Stimulated activated CD4-positive, alpha-beta T cell treated with anti-CD3 and anti-CD28 coated beads, Interleukin-12 subunit alpha, Interleukin-12 subunit beta, amount 100 ng/mL, for 24 hours (primary cell): ENCODE data around the gene SCNM1.
A peak's percentile ranks its signal among the peaks of the same experiment; 100 is the strongest.

Source experiments
- DNase-seq, 2 experiments: peaks; one replicate each; pipeline ENCODE4 v3.0.0-alpha.2; 2020; ENCODE audit warnings: low read depth in 2 of 2

SCNM1 gene

GRCh38 chr1:151165738-151166504, at the start of gene SCNM1, which contains the start of gene LYSMD1:
Gene SCNM1, plus strand, starts transcription at chr1:151166144. Its CDS starts 9 bp downstream, at chr1:151166153.
Gene LYSMD1, minus strand, starts transcription at chr1:151165902. Its CDS starts 644 bp downstream, at chr1:151165258.
- DNase-seq, result peak; percentile 91 to 95

- no peak for DNase-seq
Observed at GRCh38 chr1:151124763-151125403, 41.1 kb upstream of the SCNM1 start.

GRCh38 chr1:151128800-151129199, 37.1 kb upstream of the SCNM1 start:
- no peak for DNase-seq

- peak; percentile 61 to 78 for DNase-seq
Observed at GRCh38 chr1:151130987-151131586, 34.9 kb upstream of the SCNM1 start.

- DNase-seq, result no peak
Observed at GRCh38 chr1:151131701-151132334, 34.1 kb upstream of the SCNM1 start.

- no peak for DNase-seq
Observed at GRCh38 chr1:151132335-151133017, 33.5 kb upstream of the SCNM1 start.

GRCh38 chr1:151133018-151133806, 32.7 kb upstream of the SCNM1 start:
- DNase-seq, result no peak

- DNase-seq, result no peak
Observed at GRCh38 chr1:151134396-151134795, 31.5 kb upstream of the SCNM1 start.

- DNase-seq, result no peak
Observed at GRCh38 chr1:151134991-151135390, 31.0 kb upstream of the SCNM1 start.

GRCh38 chr1:151135433-151136385, 30.2 kb upstream of the SCNM1 start:
- DNase-seq, result no peak

GRCh38 chr1:151137789-151138188, 28.2 kb upstream of the SCNM1 start:
- DNase-seq, result no peak

- no peak for DNase-seq
Observed at GRCh38 chr1:151142411-151143056, 23.4 kb upstream of the SCNM1 start.

GRCh38 chr1:151143057-151143435, 22.9 kb upstream of the SCNM1 start:
- DNase-seq, result no peak

- no peak for DNase-seq
Observed at GRCh38 chr1:151143986-151144385, 22.0 kb upstream of the SCNM1 start.

- DNase-seq, result no peak
Observed at GRCh38 chr1:151144474-151145303, 21.3 kb upstream of the SCNM1 start.

GRCh38 chr1:151145304-151146071, 20.5 kb upstream of the SCNM1 start:
- DNase-seq, result no peak

GRCh38 chr1:151146072-151146411, 19.9 kb upstream of the SCNM1 start:
- no peak for DNase-seq
